Keratinocyte (primary cell): ENCODE results near the gene RAB40A.

Experiments used
- CTCF ChIP-seq, 3 experiments: IDR thresholded peaks in 1 of 3; conservative IDR thresholded peaks in 1 of 3; optimal IDR thresholded peaks in 1 of 3; 2 replicates in 2 of 3; 3 replicates in 1 of 3; pipeline versions ENCODE3 to v1.5.1; 2011; ENCODE audit warnings: low read length in 3 of 3, mild to moderate bottlenecking in 3 of 3, moderate library complexity in 2 of 3, control low read depth in 1 of 3, inconsistent platforms in 1 of 3; ENCODE audit not compliant: insufficient read depth in 2 of 3; ENCODE audit errors: extremely low read depth in 1 of 3
- EZH2 ChIP-seq: IDR thresholded peaks from one replicate; pipeline ENCODE4 v1.6.1; 2012; ENCODE audit warnings: inconsistent platforms, mild to moderate bottlenecking, low read length, moderate library complexity

DNA sequence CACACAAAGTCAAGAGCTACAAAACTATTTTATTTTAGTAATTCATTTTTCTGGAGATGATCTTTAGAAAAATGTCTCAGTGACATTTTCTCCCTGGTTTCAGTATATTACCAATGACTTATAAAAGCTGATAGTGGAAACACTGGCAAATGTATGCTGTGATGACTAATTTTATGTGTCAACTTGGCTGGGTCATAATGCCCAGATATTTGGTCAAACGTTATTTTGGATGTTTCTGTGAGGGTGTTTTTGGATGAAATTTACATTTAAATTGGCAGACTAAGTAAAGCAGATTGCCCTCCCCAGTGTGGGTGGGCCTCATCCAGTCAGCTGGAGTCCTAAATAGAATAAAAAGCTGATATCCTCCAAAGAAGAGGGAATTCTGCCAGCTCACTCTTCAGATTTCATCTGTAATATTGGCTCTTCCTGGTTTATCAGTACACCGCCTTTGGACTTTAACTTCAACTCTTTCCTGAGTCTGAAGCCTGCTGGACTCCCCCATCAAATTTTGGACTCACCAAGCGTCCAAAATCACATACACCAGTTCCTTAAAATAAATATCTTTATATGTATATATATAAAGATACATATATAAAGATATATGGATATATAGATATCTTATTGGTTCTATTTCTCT, 31.2 kb upstream of the RAB40A start:
- no peak for TF ChIP-seq CTCF (optimal IDR thresholded peaks at IDR 0.05 in 1 of 3, IDR thresholded peaks at IDR 0.05 in 1 of 3, conservative IDR thresholded peaks at IDR 0.05 in 1 of 3; ENCODE audit: extremely low read depth in 1 of 3, insufficient read depth in 2 of 3, low read length in 3 of 3)
- no peak for TF ChIP-seq EZH2
